Neuronal stem cell (in vitro differentiated cells): ENCODE results near the gene MYH14.

Experiments
- DNase-seq: peaks from one replicate; pipeline ENCODE4 v3.0.0-alpha.2; 2013; ENCODE audit warnings: low spot score
- H2AFZ ChIP-seq: one replicate; pipeline ENCODE4 v1.6.1; 2013; ENCODE audit warnings: mild to moderate bottlenecking, low read length, inconsistent platforms
- H2AK5ac ChIP-seq: 2 replicates; pipeline ENCODE4 v1.6.1; 2013; ENCODE audit warnings: low read depth, mild to moderate bottlenecking, inconsistent platforms, low read length, moderate library complexity, mixed read lengths
- H2BK120ac ChIP-seq: 2 replicates; pipeline ENCODE4 v1.6.1; 2013; ENCODE audit warnings: low read depth, mild to moderate bottlenecking, inconsistent platforms, low read length, moderate library complexity, mixed read lengths
- H2BK12ac ChIP-seq: one replicate; pipeline ENCODE4 v1.6.1; 2013; ENCODE audit warnings: low read length, inconsistent platforms
- H2BK15ac ChIP-seq: 2 replicates; pipeline ENCODE4 v1.6.1; 2013; ENCODE audit warnings: mild to moderate bottlenecking, low read length, inconsistent platforms, mixed read lengths
- H2BK5ac ChIP-seq: one replicate; pipeline ENCODE4 v1.6.1; 2013; ENCODE audit warnings: inconsistent platforms, mild to moderate bottlenecking, low read length, moderate library complexity
- H3K14ac ChIP-seq: one replicate; pipeline ENCODE4 v1.6.1; 2013; ENCODE audit warnings: low read length, inconsistent platforms
- H3K18ac ChIP-seq: 2 replicates; pipeline ENCODE4 v1.6.1; 2013; ENCODE audit warnings: low read length, inconsistent platforms
- H3K23ac ChIP-seq: 2 replicates; pipeline ENCODE4 v1.6.1; 2013; ENCODE audit warnings: low read depth, mild to moderate bottlenecking, mixed read lengths, low read length, inconsistent platforms; ENCODE audit not compliant: poor library complexity
- H3K27ac ChIP-seq: replicated peaks from 3 replicates; pipeline ENCODE4 v1.5.1; 2013; ENCODE audit warnings: low read length, inconsistent platforms
- H3K27me3 ChIP-seq, 3 experiments: 2 replicates each; pipeline ENCODE4 v1.6.1; 2013; ENCODE audit warnings: low read length in 3 of 3, mild to moderate bottlenecking in 2 of 3, inconsistent platforms in 1 of 3, low read depth in 1 of 3, mixed read lengths in 1 of 3, moderate library complexity in 1 of 3; ENCODE audit not compliant: control insufficient read depth in 3 of 3, insufficient read depth in 3 of 3
- H3K36me3 ChIP-seq, 2 donors: replicated peaks in 1 of 2; 2 replicates each; pipeline ENCODE4 v1.6.1; 2013; ENCODE audit warnings: low read length in 2 of 2; ENCODE audit not compliant: control insufficient read depth in 2 of 2, insufficient read depth in 2 of 2
- H3K4ac ChIP-seq: 2 replicates; pipeline ENCODE4 v1.6.1; 2013; ENCODE audit warnings: inconsistent platforms, mild to moderate bottlenecking, low read length, moderate library complexity
- H3K4me1 ChIP-seq, 2 donors: 1 replicate in 1 of 2; 2 replicates in 1 of 2; pipeline ENCODE4 v1.6.1; 2013; ENCODE audit warnings: low read length in 2 of 2, low read depth in 1 of 2; ENCODE audit not compliant: control insufficient read depth in 2 of 2, insufficient read depth in 1 of 2
- H3K4me2 ChIP-seq: one replicate; pipeline ENCODE4 v1.6.1; 2013; ENCODE audit warnings: mild to moderate bottlenecking, low read length, inconsistent platforms; ENCODE audit not compliant: insufficient read depth, poor library complexity, severe bottlenecking
- H3K4me3 ChIP-seq, 2 donors: 2 replicates each; pipeline ENCODE4 v1.5.1; 2013; ENCODE audit warnings: low read length in 2 of 2, mild to moderate bottlenecking in 2 of 2, inconsistent platforms in 1 of 2, moderate library complexity in 1 of 2
- H3K79me1 ChIP-seq: one replicate; pipeline ENCODE4 v1.6.1; 2013; ENCODE audit warnings: low read depth, mild to moderate bottlenecking, inconsistent platforms, low read length, moderate library complexity
- H3K9ac ChIP-seq: one replicate; pipeline ENCODE4 v1.6.1; 2013; ENCODE audit warnings: mild to moderate bottlenecking, low read depth, low read length, inconsistent platforms; ENCODE audit not compliant: poor library complexity
- H3K9me3 ChIP-seq, 2 donors: replicated peaks in 1 of 2; 2 replicates each; pipeline versions ENCODE3 to v1.6.1; 2013; ENCODE audit warnings: low read length in 2 of 2, mild to moderate bottlenecking in 2 of 2, inconsistent platforms in 1 of 2, low read depth in 1 of 2, mixed read lengths in 1 of 2, moderate library complexity in 1 of 2; ENCODE audit not compliant: control insufficient read depth in 2 of 2, insufficient read depth in 1 of 2
- H4K8ac ChIP-seq: one replicate; pipeline ENCODE4 v1.6.1; 2013; ENCODE audit warnings: low read depth, mild to moderate bottlenecking, inconsistent platforms, low read length, moderate library complexity
- H4K91ac ChIP-seq: one replicate; pipeline ENCODE4 v1.6.1; 2013; ENCODE audit warnings: low read length, low read depth, mild to moderate bottlenecking, inconsistent platforms; ENCODE audit not compliant: poor library complexity
- whole genome bisulfite sequencing, 2 donors: extraction: QIAGEN DNeasy Blood & Tissue Kit; methylation state at CpG; one replicate each; pipeline ENCODE4 v1.1.7; 2013; ENCODE audit warnings: missing lambda C conversion rate in 2 of 2, mixed read lengths in 1 of 2; ENCODE audit not compliant: insufficient read length in 2 of 2, insufficient replicate concordance in 1 of 2; ENCODE audit errors: extremely low coverage in 2 of 2; 5-methylcytosine and 5-hydroxymethylcytosine counted together

Gene MYH14

GRCh38 chr19:50327461-50328223 lies 124.2 kb downstream of the MYH14 start:
- Histone ChIP-seq H2BK12ac (no peak overlapping the region), H4K8ac (no peak overlapping the region), H2BK5ac (no peak overlapping the region), H4K91ac (no peak overlapping the region), H3K18ac (no peak overlapping the region), H3K4me3 (no peak overlapping the region), H2BK15ac (no peak overlapping the region), H3K79me1 (peaks cover 8% of the 10 kb centered on the region), H3K27me3 (peaks cover 5 to 26% (median 24%) of the 10 kb centered on the region in 3 experiments), H3K27ac (no peak overlapping the region), H3K36me3 (peaks cover 0 to 3% of the 10 kb centered on the region in 2 donors), H3K9ac (no peak overlapping the region), H3K23ac (no peak overlapping the region), H3K4ac (no peak overlapping the region), H3K4me2 (peak overlapping the region; percentile 87), H3K9me3 (no peaks in the 10 kb centered on the region), H3K14ac (no peak overlapping the region), H2AK5ac (peak overlapping the region; percentile 24), H2BK120ac (no peak overlapping the region), H2AFZ (no peak overlapping the region), H3K4me1 (peaks cover 8 to 12% of the 10 kb centered on the region in 2 donors)
- no peak for DNase-seq
- no CpG with 5 or more reads among the region's 20 CpGs for WGBS, 2 donors

- Histone ChIP-seq H3K4me1 (peaks cover 8 to 12% of the 10 kb centered on the region in 2 donors), H2BK15ac (no peak overlapping the region), H2AFZ (peak overlapping the region; percentile 77), H3K27me3 (peaks cover 5 to 26% (median 24%) of the 10 kb centered on the region in 3 experiments), H4K91ac (no peak overlapping the region), H3K4me2 (peak overlapping the region; percentile 87), H4K8ac (peak overlapping the region; percentile 75), H3K79me1 (peaks cover 8% of the 10 kb centered on the region), H3K9me3 (peaks cover 0 to 1% of the 10 kb centered on the region in 2 donors), H2AK5ac (peak overlapping the region; percentile 47), H2BK120ac (no peak overlapping the region), H2BK12ac (peak overlapping the region; percentile 76), H3K36me3 (peaks cover under 1 to 2% of the 10 kb centered on the region in 2 donors), H3K14ac (no peak overlapping the region), H2BK5ac (no peak overlapping the region), H3K9ac (peak overlapping the region; percentile 92), H3K18ac (peak overlapping the region; percentile 97), H3K4ac (peak overlapping the region; percentile 23), H3K27ac (no peak overlapping the region), H3K4me3 (peak overlapping the region; percentile 43 to 78), H3K23ac (peak overlapping the region; percentile 86)
- no peak for DNase-seq
- WGBS, 2 donors = no CpG with 5 or more reads among the region's 104 CpGs
These were observed 124.9 kb downstream of the MYH14 start for GRCh38 chr19:50328224-50328872.

GRCh38 chr19:50328873-50329145 lies 125.4 kb downstream of the MYH14 start:
- peak overlapping the region; percentile 43 to 78 for H3K4me3 ChIP-seq
- no CpG with 5 or more reads among the region's 40 CpGs for WGBS, 2 donors
- no peak overlapping the region for H3K27ac ChIP-seq

More at GRCh38 chr19:50328873-50329145, 125.4 kb downstream of the MYH14 start:
- H3K23ac ChIP-seq = peak overlapping the region; percentile 86
- H2BK120ac ChIP-seq = no peak overlapping the region
- peaks cover 8% of the 10 kb centered on the region for H3K79me1 ChIP-seq
- H3K18ac ChIP-seq = no peak overlapping the region
- H3K4me1 ChIP-seq = peaks cover 8 to 12% of the 10 kb centered on the region in 2 donors
- H3K9ac ChIP-seq = peak overlapping the region; percentile 92
- H3K14ac ChIP-seq = no peak overlapping the region
- H2BK5ac ChIP-seq = no peak overlapping the region
- H2AFZ ChIP-seq = no peak overlapping the region
- H4K91ac ChIP-seq = no peak overlapping the region
- peak overlapping the region; percentile 87 for H3K4me2 ChIP-seq
- H2BK15ac ChIP-seq = no peak overlapping the region
- H3K27me3 ChIP-seq = peaks cover 5 to 26% (median 24%) of the 10 kb centered on the region in 3 experiments
- no peak overlapping the region for H2AK5ac ChIP-seq
- no peak overlapping the region for H2BK12ac ChIP-seq
- H3K4ac ChIP-seq = no peak overlapping the region
- no peak overlapping the region for H4K8ac ChIP-seq
- DNase-seq = no peak
- H3K9me3 ChIP-seq = peaks cover 0 to 5% of the 10 kb centered on the region in 2 donors
- H3K36me3 ChIP-seq = peaks cover 0 to 4% of the 10 kb centered on the region in 2 donors
